ENCODE data around the gene SLC50A1. TPM values are rescaled to one million over a fixed set of nuclear protein-coding genes. Genes with fewer than 3 reads are reported as not detected.
A peak's percentile ranks its signal among the peaks of the same experiment; 100 is the strongest.

The SLC50A1 gene
- total RNA-seq, 1 donor from 2014 or later, result 27.8 TPM

DNA sequence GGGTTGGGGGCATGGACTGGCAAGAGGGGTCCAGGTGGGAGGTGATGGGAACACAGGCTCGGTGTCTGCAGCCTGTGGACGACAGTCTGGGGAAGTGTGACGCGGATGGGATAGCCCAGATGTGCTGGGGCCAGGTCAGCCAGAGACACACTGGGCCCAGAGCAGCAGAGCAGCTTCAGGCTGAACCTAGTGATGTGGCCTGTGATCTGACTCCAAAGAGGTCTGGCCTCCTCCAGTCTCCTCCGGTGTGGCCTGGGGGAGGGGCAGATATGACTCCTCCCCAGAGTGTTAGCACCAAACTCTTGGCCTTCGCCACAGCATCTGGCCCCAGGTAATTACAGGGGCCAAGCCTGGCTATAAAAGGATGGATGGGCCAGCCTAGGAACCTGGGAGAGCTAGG lies 43.5 kb upstream of the SLC50A1 start:
- Mint-ChIP-seq H3K27me3 (peaks cover 4% of the 10 kb centered on the region), H3K4me3 (no peak overlapping the region), H3K27ac (no peak overlapping the region), H3K9me3 (no peaks in the 10 kb centered on the region), H3K4me1 (ENCODE audit: unreplicated experiment) (peaks cover 36% of the 10 kb centered on the region), H3K36me3 (no peaks in the 10 kb centered on the region)
- no peak for DNase-seq (ENCODE audit: extremely low spot score, unreplicated experiment)
- no peak for TF ChIP-seq CTCF (conservative IDR thresholded peaks at IDR 0.05)

DNA sequence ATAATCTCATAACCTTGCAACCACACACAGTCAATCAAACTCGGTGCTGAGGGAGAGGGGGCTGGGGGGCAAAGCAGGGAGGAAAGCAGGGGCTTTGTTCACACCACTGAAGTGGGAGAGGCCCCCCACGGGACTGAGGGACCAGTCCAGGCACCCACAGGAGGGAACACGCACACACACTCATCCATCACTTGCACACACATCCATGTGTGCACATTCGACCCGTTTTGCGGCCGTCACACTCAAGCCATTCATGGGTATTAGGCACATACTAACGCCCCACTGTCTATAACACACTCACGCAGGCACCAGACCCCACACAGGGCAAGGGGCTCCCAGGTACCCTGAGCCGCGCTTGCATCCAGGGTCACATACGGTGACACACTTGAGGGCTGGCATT lies 43.0 kb upstream of the SLC50A1 start:
- Mint-ChIP-seq H3K27ac (peak overlapping the region; percentile 50), H3K4me1 (ENCODE audit: unreplicated experiment) (peaks cover 31% of the 10 kb centered on the region), H3K36me3 (no peaks in the 10 kb centered on the region), H3K4me3 (no peak overlapping the region), H3K27me3 (peaks cover 4% of the 10 kb centered on the region), H3K9me3 (no peaks in the 10 kb centered on the region)
- no peak for DNase-seq (ENCODE audit: extremely low spot score, unreplicated experiment)
- TF ChIP-seq CTCF (conservative IDR thresholded peaks at IDR 0.05), result no peak

GRCh38 chr1:155093911-155094621 lies 41.6 kb upstream of the SLC50A1 start:
- Mint-ChIP-seq H3K36me3 (no peaks in the 10 kb centered on the region), H3K27me3 (peaks cover 4% of the 10 kb centered on the region), H3K4me3 (peak overlapping the region; percentile 17), H3K27ac (peak overlapping the region; percentile 50), H3K4me1 (ENCODE audit: unreplicated experiment) (peaks cover 28% of the 10 kb centered on the region), H3K9me3 (no peaks in the 10 kb centered on the region)
- TF ChIP-seq CTCF (conservative IDR thresholded peaks at IDR 0.05), result peak; percentile 49
- no peak for DNase-seq (ENCODE audit: extremely low spot score, unreplicated experiment)

GRCh38 chr1:155094622-155094948 lies 41.1 kb upstream of the SLC50A1 start:
- no peaks in the 10 kb centered on the region for H3K9me3 Mint-ChIP-seq
- DNase-seq (ENCODE audit: extremely low spot score, unreplicated experiment), result no peak
- H3K36me3 Mint-ChIP-seq, result no peaks in the 10 kb centered on the region
- TF ChIP-seq CTCF (conservative IDR thresholded peaks at IDR 0.05), result no peak
- peaks cover 28% of the 10 kb centered on the region for H3K4me1 Mint-ChIP-seq (ENCODE audit: unreplicated experiment)
- H3K4me3 Mint-ChIP-seq, result no peak overlapping the region
- peak overlapping the region; percentile 50 for H3K27ac Mint-ChIP-seq
- peaks cover 4% of the 10 kb centered on the region for H3K27me3 Mint-ChIP-seq

DNA sequence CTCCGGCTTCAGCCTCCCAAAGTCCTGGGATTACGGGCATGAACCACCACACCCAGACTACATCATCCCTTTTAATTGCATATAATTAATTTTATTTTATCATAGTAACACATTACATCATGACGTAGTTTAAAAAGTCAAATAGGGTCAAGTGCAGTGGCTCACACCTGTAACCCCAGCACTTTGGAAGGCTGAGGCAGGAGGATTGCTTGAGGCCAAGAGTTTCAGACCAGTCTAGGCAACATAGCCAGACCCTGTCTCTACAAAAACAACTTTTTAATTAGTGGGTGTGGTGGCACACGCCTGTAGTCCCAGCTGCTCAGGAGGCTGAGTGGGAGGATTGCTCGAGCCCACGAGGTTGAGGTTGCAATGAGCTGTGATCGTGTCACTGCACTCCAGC lies 36.3 kb upstream of the SLC50A1 start:
- H3K27ac Mint-ChIP-seq, result no peak overlapping the region
- no peaks in the 10 kb centered on the region for H3K36me3 Mint-ChIP-seq
- DNase-seq (ENCODE audit: extremely low spot score, unreplicated experiment), result no peak
- H3K4me1 Mint-ChIP-seq (ENCODE audit: unreplicated experiment), result peaks cover 7% of the 10 kb centered on the region
- no peak for TF ChIP-seq CTCF (conservative IDR thresholded peaks at IDR 0.05)
- no peak overlapping the region for H3K4me3 Mint-ChIP-seq
- H3K9me3 Mint-ChIP-seq, result no peaks in the 10 kb centered on the region
- H3K27me3 Mint-ChIP-seq, result peaks cover 4% of the 10 kb centered on the region

Measured in type B pancreatic cell (in vitro differentiated cells).